Measurements from ENCODE around the gene MYO18A. TPM values are rescaled to one million over a fixed set of nuclear protein-coding genes. Genes with fewer than 3 reads are reported as not detected.

The MYO18A gene
- total RNA-seq, 1 experiment from 2014 or later = 37.2 TPM

- Histone ChIP-seq H3K27ac (ENCODE audit: low read depth, low read length) (peak overlapping the region; percentile 81), H3K79me2 (ENCODE audit: insufficient read depth, low read length) (peaks cover 24% of the 10 kb centered on the region; the same call in 1 of the 2 replicates), H3K9me3 (ENCODE audit: control insufficient read depth in 1 of 2, insufficient read depth in 1 of 2, low read depth in 1 of 2, low read length in 2 of 2) (no peaks in the 10 kb centered on the region), H3K27me3 (ENCODE audit: insufficient read depth, low read length) (no peaks in the 10 kb centered on the region), H3K4me1 (ENCODE audit: control insufficient read depth in 1 of 2, insufficient read depth in 2 of 2, low read length in 2 of 2) (peaks cover 77 to 93% of the 10 kb centered on the region in 2 experiments), H4K20me1 (ENCODE audit: insufficient read depth) (no peaks in the 10 kb centered on the region), H2AFZ (ENCODE audit: low read depth, low read length, poor library complexity, severe bottlenecking) (no peak overlapping the region), H3K36me3 (ENCODE audit: control insufficient read depth in 1 of 2, insufficient read depth in 2 of 2, low read length in 2 of 2) (no peaks in the 10 kb centered on the region), H3K9ac (ENCODE audit: low read length) (peak overlapping the region; percentile 60), H3K4me3 (replicated peaks in 1 of 2; ENCODE audit: low read depth in 1 of 2, low read length in 2 of 2) (peak overlapping the region; percentile 33 to 53), H3K4me2 (ENCODE audit: low read length) (peak overlapping the region; percentile 84), H3K9me2 (ENCODE audit: insufficient read depth) (no peaks in the 10 kb centered on the region)
- POLR2A ChIA-PET = interaction anchor here (0.7 to 2.0 kb wide), 8 partner anchors 8 to 221 kb away, joined by 3 to 10 read pairs (median 4); partner anchors contain the start of genes MYO18A and NUFIP2
- RAD21 ChIA-PET (ENCODE audit: low non-redundant PET in 1 of 2, low total read pairs in 2 of 2, uncharacterized antibody in 2 of 2, unreplicated experiment in 2 of 2) = interaction anchor here (0.6 to 2.1 kb wide), 9 partner anchors 9 to 183 kb away, joined by 3 to 14 read pairs (median 5); partner anchors contain the start of gene MYO18A (in 2 of the 2)
- ATAC-seq (0 out of 2 replicates have a peak, but pooled peaks have one; percentile 8), DNase-seq (ENCODE audit: low read depth, low spot score) (no peak)
- CTCF ChIA-PET = interaction anchor here (0.6 to 7.2 kb wide), 18 partner anchors 8 to 221 kb away, joined by 3 to 127 read pairs (median 6); partner anchors contain the start of gene MYO18A
- TF ChIP-seq POLR2AphosphoS5 (IDR thresholded peaks at IDR 0.05; ENCODE audit: low read depth, low read length) (no peak), ZNF274 (IDR thresholded peaks at IDR 0.05; ENCODE audit: low read depth, low read length) (no peak), FOSL1 (IDR thresholded peaks at IDR 0.05; ENCODE audit: low read depth) (no peak), CEBPB (IDR thresholded peaks at IDR 0.05; ENCODE audit: low read depth) (no peak), ELF1 (IDR thresholded peaks at IDR 0.05; ENCODE audit: borderline replicate concordance, low read depth) (no peak), RAD21 (IDR thresholded peaks at IDR 0.05; ENCODE audit: low read depth) (no peak), MAX (IDR thresholded peaks at IDR 0.05) (no peak), TCF7L2 (IDR thresholded peaks at IDR 0.05; ENCODE audit: borderline replicate concordance, extremely low read depth, insufficient read depth, insufficient read length) (no peak), EZH2 (IDR thresholded peaks at IDR 0.05) (no peak), SIN3A (IDR thresholded peaks at IDR 0.05; ENCODE audit: low read depth) (no peak), YY1 (IDR thresholded peaks at IDR 0.05; ENCODE audit: extremely low read depth, insufficient replicate concordance, low read depth, low read length) (no peak), JUND (IDR thresholded peaks at IDR 0.05) (no peak), SP1 (IDR thresholded peaks at IDR 0.05; ENCODE audit: low read depth) (no peak), CBX3 (IDR thresholded peaks at IDR 0.05; ENCODE audit: low read depth) (no peak), POLR2A (IDR thresholded peaks at IDR 0.05; ENCODE audit: borderline replicate concordance, extremely low read depth, insufficient read depth, insufficient read length) (no peak), REST (IDR thresholded peaks at IDR 0.05; ENCODE audit: low read depth) (no peak), SRF (IDR thresholded peaks at IDR 0.05; ENCODE audit: low read depth) (no peak)
- TF ChIP-seq, protein P1, sequence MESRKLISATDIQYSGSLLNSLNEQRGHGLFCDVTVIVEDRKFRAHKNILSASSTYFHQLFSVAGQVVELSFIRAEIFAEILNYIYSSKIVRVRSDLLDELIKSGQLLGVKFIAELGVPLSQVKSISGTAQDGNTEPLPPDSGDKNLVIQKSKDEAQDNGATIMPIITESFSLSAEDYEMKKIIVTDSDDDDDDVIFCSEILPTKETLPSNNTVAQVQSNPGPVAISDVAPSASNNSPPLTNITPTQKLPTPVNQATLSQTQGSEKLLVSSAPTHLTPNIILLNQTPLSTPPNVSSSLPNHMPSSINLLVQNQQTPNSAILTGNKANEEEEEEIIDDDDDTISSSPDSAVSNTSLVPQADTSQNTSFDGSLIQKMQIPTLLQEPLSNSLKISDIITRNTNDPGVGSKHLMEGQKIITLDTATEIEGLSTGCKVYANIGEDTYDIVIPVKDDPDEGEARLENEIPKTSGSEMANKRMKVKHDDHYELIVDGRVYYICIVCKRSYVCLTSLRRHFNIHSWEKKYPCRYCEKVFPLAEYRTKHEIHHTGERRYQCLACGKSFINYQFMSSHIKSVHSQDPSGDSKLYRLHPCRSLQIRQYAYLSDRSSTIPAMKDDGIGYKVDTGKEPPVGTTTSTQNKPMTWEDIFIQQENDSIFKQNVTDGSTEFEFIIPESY (IDR thresholded peaks at IDR 0.05; ENCODE audit: extremely low read depth, insufficient replicate concordance, low read length) = no peak
- intact Hi-C loops (cut with micrococcal nuclease) = loop anchor here (2.0 to 10.0 kb wide), 4 partner anchors 30 to 446 kb away; partner anchors contain the start of gene ANKRD13B
- TSS peak; percentile 31 for BruUV-seq (replicated peaks)
Observed at GRCh38 chr17:29148257-29148789, 31.9 kb downstream of the MYO18A start.

All from HCT116 (cell line).